ENCODE measurements around the gene METTL9. TPM values are rescaled to one million over a fixed set of nuclear protein-coding genes. Genes with fewer than 3 reads are reported as not detected.

The METTL9 gene
- total and polyA plus RNA-seq, 9 of the 15 experiments (the other 6 are each of a cell fraction or from before 2014, with no cell fraction given), result 12.2 to 107 (median 79.1) TPM

DNA sequence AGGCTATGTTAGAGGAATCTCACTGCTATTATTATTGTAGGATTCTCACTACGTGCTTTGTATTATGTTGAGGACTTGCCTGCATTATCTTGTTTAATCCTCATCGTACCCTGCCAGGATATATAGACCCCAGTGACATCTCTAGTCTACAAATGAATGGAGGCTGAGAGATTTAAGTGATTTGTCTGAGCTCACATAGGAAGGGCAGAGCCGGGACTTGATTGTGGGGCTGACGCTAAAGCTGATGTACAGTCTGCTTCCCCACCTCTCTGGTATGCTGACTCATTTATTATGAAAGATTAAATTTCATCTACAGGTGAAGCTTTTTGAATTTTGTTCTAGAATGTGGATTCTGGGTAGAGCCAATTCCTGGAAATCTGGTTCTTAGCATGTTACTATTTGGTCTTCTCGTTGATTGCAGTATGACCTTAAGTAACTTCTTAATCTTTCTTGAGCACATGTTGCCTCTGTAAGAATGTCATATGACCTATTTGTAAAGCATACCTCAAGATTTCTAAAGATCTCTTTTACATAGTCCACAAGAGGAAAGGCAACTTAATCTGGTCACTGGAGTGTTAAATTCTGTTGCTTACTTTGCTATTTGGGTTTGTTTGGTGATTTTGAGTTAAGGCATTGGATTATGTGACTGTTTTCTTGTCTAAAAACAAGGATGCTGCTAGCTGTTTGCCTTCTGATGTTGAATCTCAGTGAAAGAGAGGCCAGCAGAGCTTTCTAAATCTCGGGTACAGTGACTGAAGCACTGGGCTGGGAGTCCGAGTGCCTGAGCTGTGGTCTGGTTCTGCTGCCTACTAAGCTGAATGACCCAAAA, 12.4 kb downstream of the METTL9 start (continued):
- TF ChIP-seq, protein P1, sequence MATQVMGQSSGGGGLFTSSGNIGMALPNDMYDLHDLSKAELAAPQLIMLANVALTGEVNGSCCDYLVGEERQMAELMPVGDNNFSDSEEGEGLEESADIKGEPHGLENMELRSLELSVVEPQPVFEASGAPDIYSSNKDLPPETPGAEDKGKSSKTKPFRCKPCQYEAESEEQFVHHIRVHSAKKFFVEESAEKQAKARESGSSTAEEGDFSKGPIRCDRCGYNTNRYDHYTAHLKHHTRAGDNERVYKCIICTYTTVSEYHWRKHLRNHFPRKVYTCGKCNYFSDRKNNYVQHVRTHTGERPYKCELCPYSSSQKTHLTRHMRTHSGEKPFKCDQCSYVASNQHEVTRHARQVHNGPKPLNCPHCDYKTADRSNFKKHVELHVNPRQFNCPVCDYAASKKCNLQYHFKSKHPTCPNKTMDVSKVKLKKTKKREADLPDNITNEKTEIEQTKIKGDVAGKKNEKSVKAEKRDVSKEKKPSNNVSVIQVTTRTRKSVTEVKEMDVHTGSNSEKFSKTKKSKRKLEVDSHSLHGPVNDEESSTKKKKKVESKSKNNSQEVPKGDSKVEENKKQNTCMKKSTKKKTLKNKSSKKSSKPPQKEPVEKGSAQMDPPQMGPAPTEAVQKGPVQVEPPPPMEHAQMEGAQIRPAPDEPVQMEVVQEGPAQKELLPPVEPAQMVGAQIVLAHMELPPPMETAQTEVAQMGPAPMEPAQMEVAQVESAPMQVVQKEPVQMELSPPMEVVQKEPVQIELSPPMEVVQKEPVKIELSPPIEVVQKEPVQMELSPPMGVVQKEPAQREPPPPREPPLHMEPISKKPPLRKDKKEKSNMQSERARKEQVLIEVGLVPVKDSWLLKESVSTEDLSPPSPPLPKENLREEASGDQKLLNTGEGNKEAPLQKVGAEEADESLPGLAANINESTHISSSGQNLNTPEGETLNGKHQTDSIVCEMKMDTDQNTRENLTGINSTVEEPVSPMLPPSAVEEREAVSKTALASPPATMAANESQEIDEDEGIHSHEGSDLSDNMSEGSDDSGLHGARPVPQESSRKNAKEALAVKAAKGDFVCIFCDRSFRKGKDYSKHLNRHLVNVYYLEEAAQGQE (IDR thresholded peaks at IDR 0.05; ENCODE audit: borderline replicate concordance), result no peak; the same call in 1 of the 2 replicates
- TF ChIP-seq, protein P1 (CRISPR knock-in tag; IDR thresholded peaks at IDR 0.05; ENCODE audit: low read depth), result no peak
- TF ChIP-seq, protein P2, sequence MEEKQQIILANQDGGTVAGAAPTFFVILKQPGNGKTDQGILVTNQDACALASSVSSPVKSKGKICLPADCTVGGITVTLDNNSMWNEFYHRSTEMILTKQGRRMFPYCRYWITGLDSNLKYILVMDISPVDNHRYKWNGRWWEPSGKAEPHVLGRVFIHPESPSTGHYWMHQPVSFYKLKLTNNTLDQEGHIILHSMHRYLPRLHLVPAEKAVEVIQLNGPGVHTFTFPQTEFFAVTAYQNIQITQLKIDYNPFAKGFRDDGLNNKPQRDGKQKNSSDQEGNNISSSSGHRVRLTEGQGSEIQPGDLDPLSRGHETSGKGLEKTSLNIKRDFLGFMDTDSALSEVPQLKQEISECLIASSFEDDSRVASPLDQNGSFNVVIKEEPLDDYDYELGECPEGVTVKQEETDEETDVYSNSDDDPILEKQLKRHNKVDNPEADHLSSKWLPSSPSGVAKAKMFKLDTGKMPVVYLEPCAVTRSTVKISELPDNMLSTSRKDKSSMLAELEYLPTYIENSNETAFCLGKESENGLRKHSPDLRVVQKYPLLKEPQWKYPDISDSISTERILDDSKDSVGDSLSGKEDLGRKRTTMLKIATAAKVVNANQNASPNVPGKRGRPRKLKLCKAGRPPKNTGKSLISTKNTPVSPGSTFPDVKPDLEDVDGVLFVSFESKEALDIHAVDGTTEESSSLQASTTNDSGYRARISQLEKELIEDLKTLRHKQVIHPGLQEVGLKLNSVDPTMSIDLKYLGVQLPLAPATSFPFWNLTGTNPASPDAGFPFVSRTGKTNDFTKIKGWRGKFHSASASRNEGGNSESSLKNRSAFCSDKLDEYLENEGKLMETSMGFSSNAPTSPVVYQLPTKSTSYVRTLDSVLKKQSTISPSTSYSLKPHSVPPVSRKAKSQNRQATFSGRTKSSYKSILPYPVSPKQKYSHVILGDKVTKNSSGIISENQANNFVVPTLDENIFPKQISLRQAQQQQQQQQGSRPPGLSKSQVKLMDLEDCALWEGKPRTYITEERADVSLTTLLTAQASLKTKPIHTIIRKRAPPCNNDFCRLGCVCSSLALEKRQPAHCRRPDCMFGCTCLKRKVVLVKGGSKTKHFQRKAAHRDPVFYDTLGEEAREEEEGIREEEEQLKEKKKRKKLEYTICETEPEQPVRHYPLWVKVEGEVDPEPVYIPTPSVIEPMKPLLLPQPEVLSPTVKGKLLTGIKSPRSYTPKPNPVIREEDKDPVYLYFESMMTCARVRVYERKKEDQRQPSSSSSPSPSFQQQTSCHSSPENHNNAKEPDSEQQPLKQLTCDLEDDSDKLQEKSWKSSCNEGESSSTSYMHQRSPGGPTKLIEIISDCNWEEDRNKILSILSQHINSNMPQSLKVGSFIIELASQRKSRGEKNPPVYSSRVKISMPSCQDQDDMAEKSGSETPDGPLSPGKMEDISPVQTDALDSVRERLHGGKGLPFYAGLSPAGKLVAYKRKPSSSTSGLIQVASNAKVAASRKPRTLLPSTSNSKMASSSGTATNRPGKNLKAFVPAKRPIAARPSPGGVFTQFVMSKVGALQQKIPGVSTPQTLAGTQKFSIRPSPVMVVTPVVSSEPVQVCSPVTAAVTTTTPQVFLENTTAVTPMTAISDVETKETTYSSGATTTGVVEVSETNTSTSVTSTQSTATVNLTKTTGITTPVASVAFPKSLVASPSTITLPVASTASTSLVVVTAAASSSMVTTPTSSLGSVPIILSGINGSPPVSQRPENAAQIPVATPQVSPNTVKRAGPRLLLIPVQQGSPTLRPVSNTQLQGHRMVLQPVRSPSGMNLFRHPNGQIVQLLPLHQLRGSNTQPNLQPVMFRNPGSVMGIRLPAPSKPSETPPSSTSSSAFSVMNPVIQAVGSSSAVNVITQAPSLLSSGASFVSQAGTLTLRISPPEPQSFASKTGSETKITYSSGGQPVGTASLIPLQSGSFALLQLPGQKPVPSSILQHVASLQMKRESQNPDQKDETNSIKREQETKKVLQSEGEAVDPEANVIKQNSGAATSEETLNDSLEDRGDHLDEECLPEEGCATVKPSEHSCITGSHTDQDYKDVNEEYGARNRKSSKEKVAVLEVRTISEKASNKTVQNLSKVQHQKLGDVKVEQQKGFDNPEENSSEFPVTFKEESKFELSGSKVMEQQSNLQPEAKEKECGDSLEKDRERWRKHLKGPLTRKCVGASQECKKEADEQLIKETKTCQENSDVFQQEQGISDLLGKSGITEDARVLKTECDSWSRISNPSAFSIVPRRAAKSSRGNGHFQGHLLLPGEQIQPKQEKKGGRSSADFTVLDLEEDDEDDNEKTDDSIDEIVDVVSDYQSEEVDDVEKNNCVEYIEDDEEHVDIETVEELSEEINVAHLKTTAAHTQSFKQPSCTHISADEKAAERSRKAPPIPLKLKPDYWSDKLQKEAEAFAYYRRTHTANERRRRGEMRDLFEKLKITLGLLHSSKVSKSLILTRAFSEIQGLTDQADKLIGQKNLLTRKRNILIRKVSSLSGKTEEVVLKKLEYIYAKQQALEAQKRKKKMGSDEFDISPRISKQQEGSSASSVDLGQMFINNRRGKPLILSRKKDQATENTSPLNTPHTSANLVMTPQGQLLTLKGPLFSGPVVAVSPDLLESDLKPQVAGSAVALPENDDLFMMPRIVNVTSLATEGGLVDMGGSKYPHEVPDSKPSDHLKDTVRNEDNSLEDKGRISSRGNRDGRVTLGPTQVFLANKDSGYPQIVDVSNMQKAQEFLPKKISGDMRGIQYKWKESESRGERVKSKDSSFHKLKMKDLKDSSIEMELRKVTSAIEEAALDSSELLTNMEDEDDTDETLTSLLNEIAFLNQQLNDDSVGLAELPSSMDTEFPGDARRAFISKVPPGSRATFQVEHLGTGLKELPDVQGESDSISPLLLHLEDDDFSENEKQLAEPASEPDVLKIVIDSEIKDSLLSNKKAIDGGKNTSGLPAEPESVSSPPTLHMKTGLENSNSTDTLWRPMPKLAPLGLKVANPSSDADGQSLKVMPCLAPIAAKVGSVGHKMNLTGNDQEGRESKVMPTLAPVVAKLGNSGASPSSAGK (IDR thresholded peaks at IDR 0.05), result no peak; the same call in 1 of the 2 replicates
- TF ChIP-seq XRCC5 (IDR thresholded peaks at IDR 0.05; ENCODE audit: low read depth, low read length), result no peak
- peak; percentile 93 for TF ChIP-seq EP300 (IDR thresholded peaks at IDR 0.05; ENCODE audit: low read length)
- TF ChIP-seq BRF1 (IDR thresholded peaks at IDR 0.05; ENCODE audit: borderline replicate concordance, extremely low read depth, insufficient read length), result no peak

Data from K562 (cell line).